Activated CD4-positive, CD25-positive, alpha-beta regulatory T cell treated with anti-CD3 and anti-CD28 coated beads, Interleukin-2, amount 50 U/mL, for 16 hours (primary cell): Measurements from ENCODE around the gene OR5A2.
"Not testable (repeated sequence)": the region's sequence is repeated elsewhere in the genome, so short reads cannot be mapped to it uniquely, and the experiment has no call there.

Experiments
- DNase-seq: peaks from one replicate; pipeline ENCODE4 v3.0.0-alpha.2; 2020; ENCODE audit warnings: low read depth, low spot score

OR5A2 gene

GRCh38 chr11:59380263-59381059 lies 45.8 kb downstream of the OR5A2 start:
- no peak for DNase-seq

GRCh38 chr11:59372324-59372723 lies 53.9 kb downstream of the OR5A2 start:
- not testable (repeated sequence) for DNase-seq

DNA sequence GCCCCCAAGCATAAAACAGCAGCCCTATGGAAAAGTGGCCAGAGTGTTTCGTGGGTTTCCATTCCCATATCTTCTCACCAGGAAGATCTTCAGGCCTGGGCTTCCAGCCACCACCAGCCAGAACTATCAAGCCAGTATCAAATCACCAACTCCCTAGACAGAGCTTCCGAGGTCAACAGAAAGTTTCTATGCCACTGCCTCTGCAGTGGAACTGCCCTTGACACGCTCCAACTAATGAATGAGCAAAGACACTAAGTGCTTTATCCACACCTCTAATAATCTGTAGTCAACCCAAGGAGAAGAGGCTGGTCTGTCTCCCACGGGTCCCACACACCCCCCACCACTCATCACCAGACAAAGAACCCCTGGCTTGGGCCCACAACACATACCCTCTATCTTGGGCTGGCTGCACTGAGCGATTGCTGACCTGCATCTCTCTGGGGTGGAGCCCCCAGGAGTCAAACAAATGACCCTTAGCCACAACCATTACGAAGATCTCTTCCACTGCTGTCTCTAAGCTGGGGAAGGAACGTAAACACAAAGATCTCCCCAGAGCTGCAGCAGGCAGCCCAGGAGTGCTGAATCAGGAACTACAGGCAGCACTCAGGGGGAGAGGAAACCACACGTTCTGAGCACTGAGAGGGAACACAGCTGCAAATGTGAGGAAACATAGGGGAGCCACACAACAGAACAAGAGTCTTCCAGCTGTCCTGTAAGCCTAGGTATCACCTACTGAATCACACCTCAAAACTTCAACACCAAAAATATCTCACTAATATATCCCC lies 57.8 kb downstream of the OR5A2 start:
- no peak for DNase-seq
